Kidney epithelial cell (primary cell): Measurements from ENCODE around the gene RAP1GAP2. TPM values are rescaled to one million over a fixed set of nuclear protein-coding genes. Genes with fewer than 3 reads are reported as not detected.
A peak's percentile ranks its signal among the peaks of the same experiment; 100 is the strongest.
"Not testable (repeated sequence)": the region's sequence is repeated elsewhere in the genome, so short reads cannot be mapped to it uniquely, and the experiment has no call there.

ENCODE experiments used
- DNase-seq: peaks from one replicate; pipeline ENCODE4 v3.0.0-alpha.2; 2010; ENCODE audit warnings: low read depth
- H3K27me3 ChIP-seq: 2 replicates; pipeline ENCODE4 v1.6.0; 2011; ENCODE audit warnings: low read length; ENCODE audit not compliant: control insufficient read depth, insufficient read depth
- H3K36me3 ChIP-seq: 2 replicates; pipeline ENCODE4 v1.5.1; 2011; ENCODE audit warnings: low read length; ENCODE audit not compliant: control insufficient read depth, insufficient read depth
- H3K4me3 ChIP-seq: 2 replicates; pipeline ENCODE4 v1.5.1; 2011; ENCODE audit warnings: low read depth, mild to moderate bottlenecking, control low read depth, low read length
- CTCF ChIP-seq: IDR thresholded peaks from 2 replicates; pipeline ENCODE4 v1.5.1; 2011; ENCODE audit warnings: mild to moderate bottlenecking, moderate library complexity, low read length, control low read depth, inconsistent platforms; ENCODE audit not compliant: insufficient read depth, poor library complexity, severe bottlenecking
- total RNA-seq: library from RNA; depleted of rRNA; stranded (reverse); fragments of >200 nt; gene quantifications from 2 replicates; pipeline ENCODE4 v1.2.3, GENCODE V29; 2015

RAP1GAP2 gene
- total RNA-seq, 1 donor from 2014 or later: 51.6 TPM

- no peak for DNase-seq
- no peaks in the 10 kb centered on the region for H3K27me3 ChIP-seq
- H3K36me3 ChIP-seq: peaks cover 3% of the 10 kb centered on the region
- H3K4me3 ChIP-seq: no peak overlapping the region
- TF ChIP-seq CTCF: no peak
These were observed 185.1 kb downstream of the RAP1GAP2 start for GRCh38 chr17:2981325-2981724.

GRCh38 chr17:2982854-2983253 is 186.6 kb downstream of the RAP1GAP2 start:
- H3K4me3 ChIP-seq: no peak overlapping the region
- peak; percentile 77 for TF ChIP-seq CTCF
- DNase-seq: no peak
- no peaks in the 10 kb centered on the region for H3K27me3 ChIP-seq
- peaks cover 3% of the 10 kb centered on the region for H3K36me3 ChIP-seq

- no peak for TF ChIP-seq CTCF
- Histone ChIP-seq H3K4me3 (no peak overlapping the region), H3K36me3 (peaks cover 3% of the 10 kb centered on the region), H3K27me3 (no peaks in the 10 kb centered on the region)
- no peak for DNase-seq
These were observed 187.0 kb downstream of the RAP1GAP2 start for GRCh38 chr17:2983255-2983654.

- peaks cover 3% of the 10 kb centered on the region for H3K36me3 ChIP-seq
- no peak for DNase-seq
- no peaks in the 10 kb centered on the region for H3K27me3 ChIP-seq
- TF ChIP-seq CTCF: no peak
- no peak overlapping the region for H3K4me3 ChIP-seq
These were observed 189.1 kb downstream of the RAP1GAP2 start for GRCh38 chr17:2985318-2985717.

- TF ChIP-seq CTCF: no peak
- no peak overlapping the region for H3K4me3 ChIP-seq
- H3K36me3 ChIP-seq: peaks cover 3% of the 10 kb centered on the region
- no peak for DNase-seq
- no peaks in the 10 kb centered on the region for H3K27me3 ChIP-seq
These were observed 190.7 kb downstream of the RAP1GAP2 start for GRCh38 chr17:2986925-2987324.

- DNase-seq, H3K36me3 ChIP-seq: not testable (repeated sequence)
These were observed 193.2 kb downstream of the RAP1GAP2 start for GRCh38 chr17:2989396-2989795.

More at GRCh38 chr17:2989396-2989795, 193.2 kb downstream of the RAP1GAP2 start:
- H3K4me3 ChIP-seq, H3K27me3 ChIP-seq: not testable (repeated sequence)
